Mesendoderm (in vitro differentiated cells): ENCODE measurements around the gene ADAMTS12.

Experiments used
- DNase-seq: peaks from one replicate; pipeline ENCODE4 v3.0.0; 2013
- H2AK5ac ChIP-seq: 2 replicates; pipeline ENCODE4 v1.6.1; 2013; ENCODE audit warnings: low read length, inconsistent platforms
- H2BK120ac ChIP-seq: 2 replicates; pipeline ENCODE4 v1.6.1; 2013; ENCODE audit warnings: low read depth, mild to moderate bottlenecking, low read length, moderate library complexity, mixed read lengths
- H2BK15ac ChIP-seq: replicated peaks from 2 replicates; pipeline ENCODE4 v1.6.1; 2013; ENCODE audit warnings: low read depth, mild to moderate bottlenecking, moderate library complexity
- H2BK5ac ChIP-seq: 2 replicates; pipeline ENCODE4 v1.6.1; 2013; ENCODE audit warnings: low read length, inconsistent platforms
- H3K18ac ChIP-seq: 2 replicates; pipeline ENCODE4 v1.6.1; 2013; ENCODE audit warnings: mild to moderate bottlenecking, low read length, mixed read lengths
- H3K23ac ChIP-seq: one replicate; pipeline ENCODE4 v1.6.1; 2013; ENCODE audit warnings: low read length
- H3K27ac ChIP-seq: 2 replicates; pipeline ENCODE4 v1.5.1; 2013; ENCODE audit warnings: low read depth, mild to moderate bottlenecking, inconsistent platforms, low read length, moderate library complexity
- H3K27me3 ChIP-seq: 2 replicates; pipeline ENCODE4 v1.6.1; 2013; ENCODE audit warnings: low read length, control low read depth, mild to moderate bottlenecking, inconsistent platforms; ENCODE audit not compliant: insufficient read depth, poor library complexity
- H3K36me3 ChIP-seq: 2 replicates; pipeline ENCODE4 v1.6.1; 2013; ENCODE audit warnings: low read length, inconsistent platforms; ENCODE audit not compliant: control insufficient read depth, insufficient read depth
- H3K4ac ChIP-seq: one replicate; pipeline ENCODE4 v1.6.1; 2013; ENCODE audit warnings: low read depth, mild to moderate bottlenecking, low read length, moderate library complexity
- H3K4me1 ChIP-seq: 2 replicates; pipeline ENCODE4 v1.6.1; 2013; ENCODE audit warnings: low read depth, low read length, inconsistent platforms; ENCODE audit not compliant: control insufficient read depth
- H3K4me2 ChIP-seq: 2 replicates; pipeline ENCODE4 v1.6.1; 2013; ENCODE audit warnings: low read length
- H3K4me3 ChIP-seq: 2 replicates; pipeline ENCODE4 v1.5.1; 2013; ENCODE audit warnings: mild to moderate bottlenecking, low read length
- H3K56ac ChIP-seq: one replicate; pipeline ENCODE4 v1.6.1; 2013; ENCODE audit warnings: low read length
- H3K79me1 ChIP-seq: 2 replicates; pipeline ENCODE4 v1.6.1; 2013; ENCODE audit warnings: low read length, inconsistent platforms
- H3K79me2 ChIP-seq: 2 replicates; pipeline ENCODE4 v1.6.1; 2013; ENCODE audit warnings: mild to moderate bottlenecking, low read length; ENCODE audit not compliant: control insufficient read depth, insufficient read depth
- H3K9ac ChIP-seq: 2 replicates; pipeline ENCODE4 v1.6.1; 2013; ENCODE audit warnings: low read length, inconsistent platforms
- H4K5ac ChIP-seq: one replicate; pipeline ENCODE4 v1.6.1; 2013; ENCODE audit warnings: low read length
- H4K8ac ChIP-seq: one replicate; pipeline ENCODE4 v1.6.1; 2013; ENCODE audit warnings: low read depth, mild to moderate bottlenecking, control low read depth, low read length, moderate library complexity
- WGBS: extraction: QIAGEN DNeasy Blood & Tissue Kit; methylation state at CpG from one replicate; pipeline ENCODE4 v1.1.7; 2013; ENCODE audit warnings: low lambda C conversion rate, missing lambda C conversion rate; ENCODE audit not compliant: insufficient coverage; ENCODE audit errors: extremely low coverage; 5-methylcytosine and 5-hydroxymethylcytosine counted together

The ADAMTS12 gene

DNA sequence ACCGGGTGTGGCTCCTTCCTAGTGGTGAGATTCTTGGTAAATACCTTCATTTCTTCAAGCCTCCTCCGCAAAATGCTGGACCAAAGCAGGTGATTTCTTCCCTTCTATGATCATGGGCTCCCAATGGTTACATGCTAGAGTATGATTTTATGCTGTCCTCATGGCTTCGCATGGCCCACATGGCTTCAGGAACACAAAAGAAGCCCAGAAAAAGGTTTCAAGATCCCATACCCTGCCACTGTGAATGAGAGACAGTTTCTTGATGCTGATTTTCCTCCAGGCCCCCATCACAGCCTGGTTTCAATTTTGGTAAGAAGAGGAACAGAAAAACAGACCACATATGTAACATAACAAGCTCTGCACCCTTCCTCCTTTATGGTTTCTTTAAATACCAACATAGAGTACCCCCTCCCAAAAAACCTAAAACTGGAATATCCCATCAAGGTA is 42.0 kb upstream of the ADAMTS12 start:
- no peak overlapping the region for H3K4me2 ChIP-seq

DNA sequence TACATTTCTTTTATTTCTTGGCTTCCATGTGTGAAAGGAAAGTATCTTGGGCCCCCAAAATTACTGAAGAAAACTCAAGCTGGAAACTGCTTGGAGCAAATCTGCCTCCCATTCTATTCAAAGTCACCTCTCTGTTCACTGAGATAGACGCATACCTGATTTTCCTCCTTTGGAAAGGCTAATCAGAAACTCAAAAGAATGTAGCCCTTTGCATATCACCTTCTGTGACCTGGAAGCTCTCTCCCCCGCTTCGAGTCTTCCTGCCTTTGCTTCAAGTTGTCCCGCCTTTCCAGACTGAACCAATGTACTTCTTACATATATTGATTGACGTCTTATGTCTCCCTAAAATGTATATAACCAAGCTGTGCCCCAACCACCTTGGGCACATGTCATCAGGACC is 39.3 kb upstream of the ADAMTS12 start:
- Histone ChIP-seq H3K4me2 (no peak overlapping the region), H3K23ac (no peak overlapping the region), H2BK15ac (no peak overlapping the region), H4K5ac (no peak overlapping the region), H4K8ac (no peak overlapping the region), H3K4me1 (peaks cover 13% of the 10 kb centered on the region), H2AK5ac (no peak overlapping the region), H3K9ac (no peak overlapping the region), H3K56ac (no peak overlapping the region), H3K27ac (peak overlapping the region; percentile 2), H3K79me2 (no peaks in the 10 kb centered on the region), H3K79me1 (no peaks in the 10 kb centered on the region), H2BK5ac (no peak overlapping the region), H2BK120ac (no peak overlapping the region), H3K27me3 (no peaks in the 10 kb centered on the region), H3K18ac (no peak overlapping the region), H3K4ac (no peak overlapping the region), H3K4me3 (no peak overlapping the region), H3K36me3 (no peaks in the 10 kb centered on the region)
- peak; percentile 62 for DNase-seq
- no CpG with 5 or more reads among the region's 5 CpGs for WGBS

More for the DNA sequence above, 42.0 kb upstream of the ADAMTS12 start:
- no peaks in the 10 kb centered on the region for H3K79me2 ChIP-seq
- H3K4me1 ChIP-seq: peaks cover 11% of the 10 kb centered on the region
- no peaks in the 10 kb centered on the region for H3K36me3 ChIP-seq
- no peak overlapping the region for H3K18ac ChIP-seq
- H2AK5ac ChIP-seq: no peak overlapping the region
- H3K27me3 ChIP-seq: peaks cover 3% of the 10 kb centered on the region
- no peak overlapping the region for H2BK15ac ChIP-seq
- no peak overlapping the region for H3K9ac ChIP-seq
- H4K5ac ChIP-seq: no peak overlapping the region
- no peak overlapping the region for H3K4ac ChIP-seq
- WGBS: no CpG with 5 or more reads among the region's 3 CpGs
- no peak overlapping the region for H3K56ac ChIP-seq
- no peaks in the 10 kb centered on the region for H3K79me1 ChIP-seq
- H2BK120ac ChIP-seq: no peak overlapping the region
- no peak overlapping the region for H3K23ac ChIP-seq
- no peak overlapping the region for H3K4me3 ChIP-seq
- no peak overlapping the region for H4K8ac ChIP-seq
- no peak for DNase-seq
- no peak overlapping the region for H2BK5ac ChIP-seq
- H3K27ac ChIP-seq: no peak overlapping the region

DNA sequence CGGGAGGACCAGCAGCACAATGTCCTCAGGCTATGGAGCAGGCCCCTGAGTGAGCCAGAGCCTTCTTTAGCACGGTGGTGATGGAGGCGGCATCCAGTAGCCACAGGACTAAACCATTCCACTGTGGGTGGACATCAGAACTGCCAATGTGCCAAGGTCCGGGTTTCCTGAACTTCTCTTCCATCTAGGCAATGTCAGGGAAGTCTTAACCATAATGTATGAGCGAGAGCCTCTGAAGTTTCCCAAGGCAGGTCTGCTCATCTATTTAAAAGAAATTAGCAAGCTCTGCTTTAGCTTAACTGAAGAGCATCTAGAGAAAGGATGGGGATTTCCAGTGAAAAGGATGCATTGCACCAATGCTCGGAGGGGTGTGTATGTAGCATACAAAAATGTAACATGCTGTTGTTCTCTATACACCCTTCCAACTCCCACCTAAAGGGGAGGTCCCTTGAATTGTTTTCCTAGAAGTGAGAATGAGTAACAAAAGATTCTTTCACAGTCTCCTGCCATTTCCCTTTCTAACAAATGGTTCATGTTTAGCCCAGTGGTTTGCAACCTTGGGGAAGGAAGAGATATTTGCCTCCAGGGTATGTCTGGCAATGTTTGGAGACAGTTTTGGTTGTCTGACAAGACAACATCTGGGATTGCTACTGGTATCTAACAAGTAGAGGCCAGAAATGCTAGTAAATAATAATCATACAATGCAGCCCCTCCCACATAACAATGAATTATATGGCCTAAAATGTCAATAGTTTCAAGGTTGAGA is 38.3 kb upstream of the ADAMTS12 start:
- no peak overlapping the region for H2BK120ac ChIP-seq
- H3K27ac ChIP-seq: peak overlapping the region; percentile 87
- H2AK5ac ChIP-seq: peak overlapping the region; percentile 47
- H4K8ac ChIP-seq: no peak overlapping the region
- H3K9ac ChIP-seq: no peak overlapping the region
- no CpG with 5 or more reads among the region's 6 CpGs for WGBS
- H3K36me3 ChIP-seq: no peaks in the 10 kb centered on the region
- H3K79me1 ChIP-seq: no peaks in the 10 kb centered on the region
- no peaks in the 10 kb centered on the region for H3K79me2 ChIP-seq
- peak overlapping the region; percentile 61 for H2BK5ac ChIP-seq
- H3K27me3 ChIP-seq: no peaks in the 10 kb centered on the region
- H3K4me2 ChIP-seq: no peak overlapping the region
- peak; percentile 26 for DNase-seq
- H3K4me1 ChIP-seq: peaks cover 13% of the 10 kb centered on the region
- peak overlapping the region; percentile 51 for H3K56ac ChIP-seq
- peak overlapping the region; percentile 7 for H4K5ac ChIP-seq
- H3K23ac ChIP-seq: no peak overlapping the region
- no peak overlapping the region for H2BK15ac ChIP-seq
- H3K18ac ChIP-seq: peak overlapping the region; percentile 71
- H3K4me3 ChIP-seq: no peak overlapping the region
- H3K4ac ChIP-seq: no peak overlapping the region

DNA sequence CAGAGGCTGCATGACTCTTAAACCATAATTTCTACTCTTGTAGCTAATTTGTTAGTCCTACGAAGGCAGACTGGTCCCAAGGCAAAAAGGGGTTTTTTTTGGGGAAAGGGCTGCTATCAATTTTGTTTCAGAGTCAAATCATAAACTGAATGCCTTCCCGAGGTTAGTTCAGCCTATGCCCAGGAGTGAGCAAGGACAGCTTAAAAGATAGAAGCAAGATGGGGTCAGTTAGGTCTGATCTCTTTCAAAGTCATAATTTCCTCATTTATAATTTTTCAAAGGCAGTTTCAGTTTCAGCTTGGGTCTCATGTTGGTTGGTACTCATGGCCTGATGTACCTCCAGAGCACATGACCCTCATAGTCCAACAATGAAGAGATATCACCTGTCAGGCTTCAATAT is 36.5 kb upstream of the ADAMTS12 start:
- peak overlapping the region; percentile 35 for H2BK120ac ChIP-seq
- H3K4ac ChIP-seq: no peak overlapping the region
- WGBS: no CpG with 5 or more reads among the region's 2 CpGs
- no peak overlapping the region for H3K23ac ChIP-seq
- no peak overlapping the region for H3K9ac ChIP-seq
- H3K4me3 ChIP-seq: no peak overlapping the region
- H3K4me1 ChIP-seq: peaks cover 13% of the 10 kb centered on the region
- H3K36me3 ChIP-seq: no peaks in the 10 kb centered on the region
- H3K79me1 ChIP-seq: no peaks in the 10 kb centered on the region
- H2BK15ac ChIP-seq: no peak overlapping the region
- H3K4me2 ChIP-seq: no peak overlapping the region
- H2AK5ac ChIP-seq: no peak overlapping the region
- H3K27ac ChIP-seq: no peak overlapping the region
- DNase-seq: no peak
- no peaks in the 10 kb centered on the region for H3K79me2 ChIP-seq
- no peak overlapping the region for H3K18ac ChIP-seq
- no peak overlapping the region for H4K5ac ChIP-seq
- H4K8ac ChIP-seq: no peak overlapping the region
- H3K27me3 ChIP-seq: no peaks in the 10 kb centered on the region
- H2BK5ac ChIP-seq: no peak overlapping the region
- no peak overlapping the region for H3K56ac ChIP-seq

DNA sequence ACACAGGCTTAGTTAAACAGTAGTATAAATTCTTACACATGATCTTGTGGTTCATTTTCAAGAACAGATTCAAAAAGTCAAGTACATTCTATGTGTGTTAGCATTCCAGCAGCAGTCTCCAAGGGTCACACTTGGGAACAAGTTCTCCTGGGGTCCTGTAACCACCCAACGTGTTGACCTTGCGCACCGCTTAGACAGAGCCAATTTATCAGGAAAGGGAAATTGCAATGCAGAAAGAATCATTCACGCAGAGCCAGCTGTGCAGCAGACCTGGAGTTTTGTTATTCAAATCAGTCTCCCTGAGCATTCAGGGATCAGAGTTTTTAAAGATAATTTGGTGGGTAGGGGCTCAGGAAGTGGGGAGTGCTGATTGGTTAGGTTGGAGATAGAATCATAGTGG is 35.9 kb upstream of the ADAMTS12 start:
- Histone ChIP-seq H3K9ac (no peak overlapping the region), H4K8ac (no peak overlapping the region), H3K36me3 (no peaks in the 10 kb centered on the region), H3K56ac (no peak overlapping the region), H3K27ac (no peak overlapping the region), H3K4me2 (no peak overlapping the region), H3K4me1 (peaks cover 13% of the 10 kb centered on the region), H4K5ac (no peak overlapping the region), H3K18ac (no peak overlapping the region), H2BK5ac (no peak overlapping the region), H3K4me3 (no peak overlapping the region), H3K27me3 (no peaks in the 10 kb centered on the region), H3K79me2 (no peaks in the 10 kb centered on the region), H3K79me1 (no peaks in the 10 kb centered on the region), H2BK120ac (no peak overlapping the region), H2BK15ac (no peak overlapping the region), H3K4ac (no peak overlapping the region), H3K23ac (no peak overlapping the region), H2AK5ac (no peak overlapping the region)
- WGBS: no CpG with 5 or more reads among the region's 4 CpGs
- no peak for DNase-seq

DNA sequence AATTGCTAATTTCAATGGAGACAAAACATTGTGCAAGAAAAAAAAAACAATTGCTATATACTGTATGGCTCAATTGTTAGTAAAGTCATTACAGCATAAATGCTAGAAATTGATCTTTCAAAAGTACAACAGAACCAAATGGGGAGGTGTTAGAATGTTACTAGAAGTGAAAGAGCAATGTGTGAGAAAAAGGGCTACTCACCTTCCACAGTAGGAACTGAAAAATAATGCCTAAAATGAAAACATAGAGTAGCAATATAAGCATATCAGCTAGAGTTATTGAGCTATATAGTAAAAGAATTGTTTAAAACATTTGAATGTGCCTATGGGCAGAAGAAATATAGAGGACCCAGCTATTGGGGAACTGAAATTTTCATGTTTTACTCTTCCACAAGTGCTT is 33.5 kb upstream of the ADAMTS12 start:
- H3K4me2 ChIP-seq: no peak overlapping the region
- no peak overlapping the region for H2BK120ac ChIP-seq
- no peaks in the 10 kb centered on the region for H3K27me3 ChIP-seq
- no peak for DNase-seq
- no peak overlapping the region for H3K4ac ChIP-seq
- no peak overlapping the region for H3K9ac ChIP-seq
- no peak overlapping the region for H3K23ac ChIP-seq
- H2AK5ac ChIP-seq: no peak overlapping the region
- no peak overlapping the region for H2BK5ac ChIP-seq
- no peak overlapping the region for H3K56ac ChIP-seq
- no peak overlapping the region for H2BK15ac ChIP-seq
- H3K79me1 ChIP-seq: no peaks in the 10 kb centered on the region
- H3K18ac ChIP-seq: no peak overlapping the region
- H3K36me3 ChIP-seq: no peaks in the 10 kb centered on the region
- no peak overlapping the region for H4K5ac ChIP-seq
- peaks cover 8% of the 10 kb centered on the region for H3K4me1 ChIP-seq
- no peak overlapping the region for H3K27ac ChIP-seq
- H4K8ac ChIP-seq: no peak overlapping the region
- no peak overlapping the region for H3K4me3 ChIP-seq
- H3K79me2 ChIP-seq: no peaks in the 10 kb centered on the region
